DMS79 (cell line): ENCODE data around the gene POFUT1.

Experiments
- DNase-seq: peaks from one replicate; lab custom pipeline; 2025; lab: John Stamatoyannopoulos, UW

POFUT1 gene

DNA sequence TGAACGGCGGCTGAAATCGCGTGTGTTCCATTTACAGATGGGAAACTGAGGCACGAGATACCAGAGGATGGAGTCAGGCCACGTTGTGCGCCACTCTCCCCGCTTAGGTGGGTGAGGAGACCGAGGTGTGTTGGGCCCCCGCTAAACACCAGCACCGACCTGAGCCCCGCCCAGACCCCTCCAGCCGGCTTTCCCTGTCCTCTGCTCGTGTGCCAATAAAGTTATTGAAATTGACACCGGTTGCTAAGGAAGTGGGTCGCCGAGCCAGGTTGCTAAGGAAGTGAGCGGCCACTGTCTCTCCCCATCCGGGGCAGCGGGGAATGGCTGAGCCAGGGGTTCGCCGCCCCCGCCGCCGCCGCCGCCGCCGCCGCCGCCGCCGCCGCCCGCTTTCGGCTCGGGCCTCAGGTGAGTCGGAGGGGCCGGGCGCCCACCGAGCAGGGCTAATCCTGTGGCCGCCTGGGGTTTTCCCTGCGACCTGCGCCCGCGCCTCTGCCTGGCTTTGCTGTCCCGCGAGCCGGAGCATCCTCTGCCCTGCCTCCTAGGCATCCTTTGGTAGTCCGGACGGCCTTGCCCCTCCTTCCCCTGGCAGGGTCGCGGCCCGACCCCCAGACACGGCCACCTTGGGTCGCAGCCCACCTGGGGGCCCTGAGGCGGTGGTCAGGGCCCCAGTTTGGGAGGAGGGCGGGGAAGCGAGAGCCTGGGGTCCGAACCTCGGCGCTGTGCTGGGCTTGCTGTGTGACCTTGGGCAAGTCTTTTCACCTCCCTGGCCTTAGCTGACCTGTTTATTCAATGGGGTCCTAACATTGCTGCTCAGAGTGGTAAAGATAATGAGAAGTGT, 69.9 kb downstream of the POFUT1 start, which contains the start of gene KIF3B:
Gene KIF3B (plus strand): TSS at position 291 of the 838 bp plus-strand sequence. CDS start 32,127 bp downstream, outside the sequence.
- DNase-seq, result peak; percentile 91

GRCh38 chr20:32278199-32278643, 70.5 kb downstream of the POFUT1 start:
- no peak for DNase-seq

- no peak for DNase-seq
These were observed 74.0 kb downstream of the POFUT1 start for GRCh38 chr20:32281711-32282110.

GRCh38 chr20:32282461-32282860, 74.8 kb downstream of the POFUT1 start:
- DNase-seq, result peak; percentile 82

- DNase-seq, result no peak
These were observed 77.5 kb downstream of the POFUT1 start for GRCh38 chr20:32285082-32285620.

DNA sequence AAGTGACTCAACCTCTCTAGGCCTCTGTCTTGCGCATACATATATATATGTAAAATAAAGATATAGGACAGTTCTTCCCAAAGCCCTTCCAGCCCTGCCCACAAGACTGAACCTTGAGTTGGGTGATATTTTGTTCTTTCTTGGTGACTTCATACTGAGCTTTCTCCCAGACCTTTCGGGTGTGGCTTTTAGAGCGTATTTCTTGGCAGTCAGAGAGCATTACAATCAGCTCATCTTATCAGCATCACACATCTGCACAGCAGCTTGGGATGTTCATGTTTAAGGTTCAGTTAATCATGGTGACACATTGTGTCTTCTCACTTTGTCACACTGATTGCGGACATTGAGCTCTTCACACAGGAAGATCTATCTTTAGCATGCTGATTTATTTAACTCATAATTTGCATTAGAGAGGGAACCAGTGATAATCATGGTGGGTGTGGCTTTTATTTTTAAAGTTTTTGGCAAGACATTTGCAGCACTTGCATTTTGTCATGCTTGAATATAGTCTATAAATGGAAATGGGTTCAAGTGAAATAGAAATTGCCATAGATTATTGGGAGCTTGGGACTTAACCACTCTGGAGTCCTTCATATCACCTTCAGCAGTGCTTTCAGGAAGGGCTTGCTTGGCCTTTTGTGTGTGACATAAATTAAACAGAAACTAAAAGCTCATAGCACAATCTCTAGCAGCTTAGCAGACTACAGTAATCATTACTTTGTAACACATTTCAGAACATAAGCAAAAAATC, 78.1 kb downstream of the POFUT1 start:
- DNase-seq, result no peak

- no peak for DNase-seq
These were observed 79.6 kb downstream of the POFUT1 start for GRCh38 chr20:32287231-32287638.
